Effector memory CD4-positive, alpha-beta T cell (primary cell): ENCODE measurements around the gene FYN.

Experiments used
- DNase-seq, 3 donors: peaks; one replicate each; pipeline ENCODE4 v3.0.0-alpha.2; 2020
- H3K27ac ChIP-seq: 2 replicates; pipeline ENCODE4 v1.7.0; 2013; ENCODE audit warnings: mild to moderate bottlenecking, low read length, moderate library complexity; ENCODE audit not compliant: insufficient read depth, poor library complexity, severe bottlenecking
- H3K27me3 ChIP-seq: replicated peaks from 2 replicates; pipeline ENCODE4 v1.7.0; 2013; ENCODE audit warnings: mild to moderate bottlenecking, low read length; ENCODE audit not compliant: insufficient read depth, control insufficient read depth, poor library complexity, severe bottlenecking
- H3K36me3 ChIP-seq: 2 replicates; pipeline ENCODE4 v1.7.0; 2013; ENCODE audit warnings: mild to moderate bottlenecking, low read length, moderate library complexity; ENCODE audit not compliant: control insufficient read depth, insufficient read depth
- H3K4me1 ChIP-seq: 2 replicates; pipeline ENCODE4 v1.7.0; 2013; ENCODE audit warnings: low read length, mild to moderate bottlenecking; ENCODE audit not compliant: control insufficient read depth, insufficient read depth, poor library complexity, severe bottlenecking
- H3K4me3 ChIP-seq: 2 replicates; pipeline ENCODE4 v1.7.0; 2013; ENCODE audit warnings: low read length, low read depth, mild to moderate bottlenecking; ENCODE audit not compliant: insufficient read depth, poor library complexity, severe bottlenecking
- H3K9me3 ChIP-seq: 2 replicates; pipeline ENCODE4 v1.7.0; 2013; ENCODE audit warnings: mild to moderate bottlenecking, low read length, moderate library complexity; ENCODE audit not compliant: control insufficient read depth

The FYN gene

GRCh38 chr6:111825439-111826086 lies 47.7 kb downstream of the FYN start:
- H3K4me3 ChIP-seq, result no peak overlapping the region
- no peak for DNase-seq
- H3K27me3 ChIP-seq, result no peaks in the 10 kb centered on the region
- H3K4me1 ChIP-seq, result peaks cover 30% of the 10 kb centered on the region
- no peaks in the 10 kb centered on the region for H3K9me3 ChIP-seq
- no peak overlapping the region for H3K27ac ChIP-seq
- H3K36me3 ChIP-seq, result no peaks in the 10 kb centered on the region

GRCh38 chr6:111824608-111825337 lies 48.5 kb downstream of the FYN start:
- Histone ChIP-seq H3K4me3 (no peak overlapping the region), H3K27ac (peak overlapping the region; percentile 41), H3K9me3 (no peaks in the 10 kb centered on the region), H3K27me3 (no peaks in the 10 kb centered on the region), H3K36me3 (no peaks in the 10 kb centered on the region), H3K4me1 (peaks cover 33% of the 10 kb centered on the region)
- no peak for DNase-seq

GRCh38 chr6:111823831-111824607 lies 49.2 kb downstream of the FYN start:
- Histone ChIP-seq H3K27ac (peak overlapping the region; percentile 48), H3K36me3 (no peaks in the 10 kb centered on the region), H3K27me3 (no peaks in the 10 kb centered on the region), H3K4me3 (no peak overlapping the region), H3K4me1 (peaks cover 34% of the 10 kb centered on the region), H3K9me3 (no peaks in the 10 kb centered on the region)
- DNase-seq, result no peak

DNA sequence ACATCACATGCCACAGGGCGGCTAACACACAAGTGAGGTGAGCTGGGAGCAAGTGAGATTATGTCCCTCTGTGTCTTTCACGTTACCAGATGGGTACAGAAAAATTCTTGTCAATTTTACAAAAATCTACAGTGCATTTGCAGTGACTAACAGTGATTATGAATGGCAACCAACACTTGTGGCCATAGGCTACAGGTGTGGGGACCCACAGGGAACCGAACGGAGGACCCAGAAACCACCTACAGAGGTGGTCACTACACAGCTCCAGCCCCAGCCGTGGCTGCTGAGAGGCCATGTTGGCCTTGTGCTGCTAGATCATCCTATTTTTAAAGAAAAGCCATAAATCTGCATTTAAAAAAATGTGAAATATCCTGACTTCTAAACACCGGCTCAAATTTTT lies 50.2 kb downstream of the FYN start:
- peaks cover 44% of the 10 kb centered on the region for H3K4me1 ChIP-seq
- peak overlapping the region; percentile 48 for H3K27ac ChIP-seq
- H3K27me3 ChIP-seq, result no peaks in the 10 kb centered on the region
- no peaks in the 10 kb centered on the region for H3K9me3 ChIP-seq
- no peaks in the 10 kb centered on the region for H3K36me3 ChIP-seq
- no peak for DNase-seq
- H3K4me3 ChIP-seq, result no peak overlapping the region

GRCh38 chr6:111819458-111819857 lies 53.8 kb downstream of the FYN start:
- Histone ChIP-seq H3K4me1 (peaks cover 30% of the 10 kb centered on the region), H3K9me3 (no peaks in the 10 kb centered on the region), H3K27me3 (no peaks in the 10 kb centered on the region), H3K36me3 (no peaks in the 10 kb centered on the region), H3K27ac (peak overlapping the region; percentile 14), H3K4me3 (no peak overlapping the region)
- DNase-seq, result no peak

DNA sequence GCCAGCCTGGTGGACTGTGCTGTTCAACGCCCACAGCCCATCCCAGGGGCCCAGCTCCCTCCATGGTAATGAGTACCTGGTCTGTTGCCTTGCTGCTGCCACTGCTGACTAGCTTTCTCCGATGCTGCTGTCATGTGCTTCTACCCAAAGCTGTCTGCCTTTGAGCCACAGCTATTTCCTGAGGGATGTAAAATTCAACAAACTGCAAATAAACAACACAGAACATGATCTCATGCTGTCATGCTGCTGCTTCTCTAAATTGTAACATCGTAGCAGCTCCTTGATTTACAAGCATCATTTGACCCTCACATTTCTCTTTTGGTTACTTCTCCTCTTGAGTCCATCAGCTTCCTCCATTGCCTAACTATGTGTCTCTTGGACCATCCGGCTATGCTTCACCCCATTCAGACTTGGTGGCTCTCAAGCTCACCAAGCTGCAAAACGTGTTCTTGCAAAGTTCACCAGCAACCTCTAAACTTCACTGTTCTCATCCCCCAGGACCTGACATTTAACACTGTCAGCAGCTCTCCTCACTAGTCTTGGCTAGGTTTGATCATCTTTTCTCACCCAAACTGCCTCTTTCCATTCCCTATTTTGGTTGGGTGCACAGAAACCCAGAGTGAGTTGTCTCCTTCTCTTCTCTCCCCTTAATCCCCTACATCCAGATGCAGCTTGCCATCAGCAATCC lies 54.6 kb downstream of the FYN start:
- no peak overlapping the region for H3K4me3 ChIP-seq

GRCh38 chr6:111817451-111818120 lies 55.7 kb downstream of the FYN start:
- Histone ChIP-seq H3K27me3 (no peaks in the 10 kb centered on the region), H3K9me3 (no peaks in the 10 kb centered on the region), H3K4me3 (no peak overlapping the region), H3K36me3 (no peaks in the 10 kb centered on the region), H3K27ac (no peak overlapping the region), H3K4me1 (peaks cover 18% of the 10 kb centered on the region)
- no peak for DNase-seq

More for the DNA sequence above, 54.6 kb downstream of the FYN start:
- peaks cover 29% of the 10 kb centered on the region for H3K4me1 ChIP-seq
- H3K36me3 ChIP-seq, result no peaks in the 10 kb centered on the region
- H3K9me3 ChIP-seq, result no peaks in the 10 kb centered on the region
- H3K27me3 ChIP-seq, result no peaks in the 10 kb centered on the region
- H3K27ac ChIP-seq, result peak overlapping the region; percentile 14
- DNase-seq, result no peak

GRCh38 chr6:111813677-111814310 lies 59.5 kb downstream of the FYN start:
- Histone ChIP-seq H3K27me3 (no peaks in the 10 kb centered on the region), H3K4me1 (peaks cover 38% of the 10 kb centered on the region), H3K27ac (no peak overlapping the region), H3K9me3 (no peaks in the 10 kb centered on the region), H3K4me3 (peak overlapping the region; percentile 1), H3K36me3 (no peaks in the 10 kb centered on the region)
- no peak for DNase-seq

- DNase-seq, result no peak
- H3K27ac ChIP-seq, result no peak overlapping the region
- peaks cover 38% of the 10 kb centered on the region for H3K4me1 ChIP-seq
- no peaks in the 10 kb centered on the region for H3K9me3 ChIP-seq
- no peak overlapping the region for H3K4me3 ChIP-seq
- H3K36me3 ChIP-seq, result no peaks in the 10 kb centered on the region
- no peaks in the 10 kb centered on the region for H3K27me3 ChIP-seq
Measured at GRCh38 chr6:111813237-111813636, 60.0 kb downstream of the FYN start.
